NCI-H82 treated with DMSO at 0.1 percent for 48 hours (cell line): ENCODE data around the gene SMAD6.
"Not testable (repeated sequence)": the region's sequence is repeated elsewhere in the genome, so short reads cannot be mapped to it uniquely, and the experiment has no call there.

Experiments used
- DNase-seq: peaks from one replicate; lab custom pipeline; 2025; ENCODE audit not compliant: unreplicated experiment; lab: John Stamatoyannopoulos, UW

SMAD6 gene

DNA sequence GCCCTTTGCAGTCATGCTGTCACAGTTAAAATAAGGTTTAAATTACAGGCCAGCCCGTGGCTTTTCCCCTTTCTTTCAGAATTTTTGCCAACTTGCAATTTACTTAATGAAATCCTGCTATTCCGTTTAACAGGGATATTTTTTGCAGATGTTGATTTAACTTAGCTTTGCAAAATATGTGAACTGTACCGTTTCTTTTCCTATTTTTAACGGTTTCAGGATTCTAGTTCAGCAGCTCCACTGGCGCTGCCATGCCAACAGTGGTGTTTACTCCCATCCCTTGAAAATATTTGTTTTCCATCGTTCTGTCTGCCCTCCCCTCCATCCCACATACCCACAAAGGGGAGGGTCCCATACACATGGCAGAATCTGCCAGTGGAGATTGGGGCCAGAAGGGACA, 54.3 kb downstream of the SMAD6 start:
- no peak for DNase-seq

DNA sequence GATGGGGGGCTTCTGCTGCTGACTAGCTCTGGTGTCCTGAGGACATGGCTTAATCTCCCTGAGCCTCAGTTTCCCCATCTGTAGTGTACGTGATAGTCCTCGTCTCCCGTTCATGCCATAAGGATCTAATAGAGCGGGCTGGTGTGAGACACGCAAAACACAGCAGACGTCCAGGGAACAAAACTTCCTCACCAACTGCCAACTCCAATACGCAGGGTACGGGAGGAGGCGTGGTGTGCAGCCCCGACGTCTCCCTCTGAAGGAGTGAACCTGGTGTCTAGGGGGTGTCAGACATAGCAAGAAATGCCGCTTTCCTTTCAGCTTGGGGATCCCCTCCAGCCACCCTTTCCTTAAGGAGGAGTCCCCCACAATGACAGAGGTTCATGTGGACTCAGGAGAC, 55.0 kb downstream of the SMAD6 start:
- DNase-seq = no peak

DNA sequence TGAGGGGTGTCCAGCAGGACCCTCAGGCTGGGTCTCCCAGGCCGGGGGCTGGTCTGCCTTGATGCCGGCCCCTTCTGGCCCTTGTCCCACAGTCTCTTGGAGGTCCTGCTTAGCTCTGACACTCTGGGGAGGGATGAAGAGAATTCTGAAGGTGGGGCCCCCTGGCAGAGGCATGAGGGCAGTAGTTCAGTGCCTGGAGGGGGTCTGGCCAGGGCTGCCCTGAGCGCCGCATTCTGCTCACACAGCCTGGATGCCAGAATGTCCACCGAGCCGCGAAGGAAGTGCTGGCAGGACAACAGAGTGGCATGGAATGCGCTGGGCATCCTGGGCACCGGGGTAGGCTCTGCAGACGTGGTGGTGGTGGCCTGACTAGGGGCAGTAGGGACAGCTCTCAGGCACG, 55.5 kb downstream of the SMAD6 start:
- no peak for DNase-seq

DNA sequence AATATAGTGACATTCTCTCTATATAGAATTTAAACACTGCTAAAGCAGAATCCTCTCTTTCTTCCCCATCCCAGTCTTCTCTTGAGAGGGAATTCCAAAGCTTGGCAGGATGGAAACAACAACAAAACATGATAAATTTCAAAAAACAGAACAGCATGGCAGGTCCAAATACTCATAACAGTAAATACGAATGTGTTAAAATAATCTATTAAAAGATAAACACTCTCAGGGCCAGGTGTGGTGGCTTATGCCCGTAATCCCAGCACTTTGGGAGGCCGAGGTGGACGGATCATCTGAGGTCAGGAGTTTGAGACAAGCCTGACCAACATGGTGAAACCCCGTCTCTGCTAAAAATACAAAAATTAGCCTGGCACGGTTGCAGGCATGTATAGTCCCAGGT, 56.2 kb downstream of the SMAD6 start:
- DNase-seq = not testable (repeated sequence)

DNA sequence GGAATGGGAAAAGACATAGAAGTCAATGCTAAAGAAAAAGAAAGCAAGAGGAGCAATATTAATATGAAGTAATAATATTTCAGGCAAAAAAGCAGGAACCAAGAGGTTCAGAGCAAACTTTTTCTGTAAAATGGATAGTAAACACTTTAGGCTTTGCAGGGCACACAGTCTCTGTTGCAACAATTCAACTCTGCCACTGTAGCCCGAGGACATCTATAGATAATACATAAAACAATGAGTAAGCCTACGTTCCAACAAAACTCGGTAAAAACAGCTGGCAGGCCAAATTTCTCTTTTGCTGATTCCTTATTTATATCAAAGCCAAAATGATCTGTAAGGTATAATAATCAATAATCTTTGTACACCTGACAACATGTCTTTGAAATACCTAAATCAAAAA, 56.8 kb downstream of the SMAD6 start:
- no peak for DNase-seq

DNA sequence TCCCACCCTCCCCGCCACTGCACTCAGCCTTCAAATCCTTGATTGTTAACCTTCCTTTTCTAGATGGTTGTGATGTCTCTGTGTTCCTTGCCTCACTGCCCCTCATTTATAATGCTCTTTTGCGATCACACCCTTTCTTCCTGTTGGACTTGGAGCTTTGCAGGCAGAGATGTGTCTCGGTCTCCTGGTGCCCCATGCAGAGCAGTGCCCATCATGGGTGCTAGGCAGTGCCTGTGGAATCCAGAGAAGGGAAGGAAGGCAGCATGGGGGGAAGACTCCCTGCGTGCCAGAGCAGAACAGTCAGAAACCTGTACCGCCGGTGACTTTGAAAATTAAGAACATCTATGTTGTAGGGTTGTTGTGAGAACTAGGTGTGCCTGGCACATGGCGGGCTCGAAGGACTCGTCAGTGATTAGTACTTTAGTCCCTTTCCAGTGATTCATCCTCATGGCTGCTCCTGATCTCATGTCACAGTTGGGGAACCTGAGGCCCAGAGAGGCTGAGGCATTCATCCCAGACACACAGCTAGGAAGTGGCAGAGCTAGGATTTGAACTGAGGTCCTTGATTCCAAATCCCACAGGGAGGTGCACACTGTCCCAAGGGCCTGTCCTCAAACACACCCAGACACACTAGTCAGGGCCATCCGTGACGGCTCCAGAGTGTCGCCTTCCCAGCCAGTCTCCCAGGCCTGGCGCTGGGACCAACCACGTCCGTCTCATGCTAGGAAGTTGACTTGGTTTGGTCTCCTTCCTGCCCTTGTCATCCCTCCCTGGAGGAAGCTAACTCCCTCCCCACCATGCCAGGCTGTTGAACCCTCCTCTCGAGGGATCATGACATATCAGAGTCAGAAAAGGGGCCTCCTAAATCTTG, 58.3 kb downstream of the SMAD6 start:
- no peak for DNase-seq

DNA sequence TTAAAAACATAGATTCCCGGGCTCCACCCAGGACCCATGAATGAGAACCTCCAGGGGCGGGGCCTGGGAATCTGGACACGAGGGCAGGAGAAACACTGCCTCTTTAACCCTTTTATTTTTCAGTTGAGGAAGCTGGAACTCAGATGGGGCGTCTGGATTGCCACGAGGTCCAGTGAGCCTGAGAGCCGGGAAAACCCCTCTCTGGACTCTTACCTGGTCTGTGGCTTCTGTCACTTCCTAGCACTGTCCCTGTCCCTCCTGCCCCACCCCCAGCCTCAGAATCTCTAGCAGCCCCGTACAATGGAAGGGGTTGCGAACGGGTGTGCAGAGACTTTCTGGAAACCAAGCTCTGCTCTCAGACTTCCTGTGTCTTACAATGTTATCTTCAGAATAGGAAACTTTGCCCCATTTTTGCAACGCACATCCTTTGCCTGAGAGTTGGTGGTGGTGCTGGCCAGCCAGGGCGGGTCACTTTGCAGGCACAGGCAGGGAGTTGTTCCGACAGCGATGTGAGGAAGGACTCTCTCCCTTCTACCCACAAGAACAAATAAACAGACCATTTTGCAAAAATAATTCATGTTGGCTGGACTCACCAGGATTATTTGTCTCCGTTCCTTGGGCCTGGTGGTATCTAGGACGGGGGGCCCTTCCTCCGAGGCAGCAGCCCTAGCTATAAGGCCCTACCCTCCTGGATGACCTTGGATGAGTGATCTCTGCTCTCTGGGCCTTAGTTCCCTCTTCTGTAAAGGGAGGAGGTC, 59.1 kb downstream of the SMAD6 start:
- DNase-seq = no peak

DNA sequence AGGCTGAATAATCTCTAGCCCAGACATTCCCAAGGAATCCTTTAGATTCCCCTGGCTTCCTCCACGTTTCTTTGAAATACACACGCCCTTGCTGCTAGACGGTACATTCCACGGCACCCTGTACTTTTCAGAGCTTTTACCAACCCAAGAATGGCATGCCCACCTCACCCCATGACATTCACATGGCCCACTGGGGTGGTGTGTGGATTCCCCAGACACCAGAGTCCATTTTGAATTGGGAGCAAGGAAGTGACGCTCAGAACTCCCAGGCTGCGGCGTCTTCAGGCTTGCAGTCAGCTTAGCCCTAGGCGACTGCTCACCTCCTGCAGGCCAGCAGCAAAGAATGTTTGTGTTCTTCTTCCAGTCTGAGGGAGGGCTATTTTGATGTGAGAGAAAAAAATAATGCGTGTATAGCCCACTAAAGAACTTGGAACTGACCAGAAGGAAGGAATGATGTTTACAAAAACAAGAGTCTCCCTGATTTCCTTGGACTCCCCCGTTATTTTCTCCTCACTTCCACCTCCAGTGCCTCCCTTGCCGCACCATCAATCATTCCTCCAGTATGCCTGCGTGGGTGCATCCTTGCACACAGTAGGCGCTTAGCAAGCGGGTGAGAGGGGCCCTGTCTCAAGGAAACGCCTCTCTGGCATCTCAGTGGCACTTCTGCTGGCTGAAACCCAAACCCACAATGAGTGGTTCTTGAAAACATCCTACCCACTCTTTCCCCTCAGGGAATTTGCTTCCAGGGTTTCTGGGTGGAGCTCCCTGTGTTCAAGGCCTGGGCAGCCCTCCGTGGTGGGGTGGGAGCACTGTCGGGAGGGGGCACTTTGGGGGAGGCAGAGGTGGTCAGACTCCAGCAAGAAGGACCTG, 59.9 kb downstream of the SMAD6 start:
- DNase-seq = no peak

DNA sequence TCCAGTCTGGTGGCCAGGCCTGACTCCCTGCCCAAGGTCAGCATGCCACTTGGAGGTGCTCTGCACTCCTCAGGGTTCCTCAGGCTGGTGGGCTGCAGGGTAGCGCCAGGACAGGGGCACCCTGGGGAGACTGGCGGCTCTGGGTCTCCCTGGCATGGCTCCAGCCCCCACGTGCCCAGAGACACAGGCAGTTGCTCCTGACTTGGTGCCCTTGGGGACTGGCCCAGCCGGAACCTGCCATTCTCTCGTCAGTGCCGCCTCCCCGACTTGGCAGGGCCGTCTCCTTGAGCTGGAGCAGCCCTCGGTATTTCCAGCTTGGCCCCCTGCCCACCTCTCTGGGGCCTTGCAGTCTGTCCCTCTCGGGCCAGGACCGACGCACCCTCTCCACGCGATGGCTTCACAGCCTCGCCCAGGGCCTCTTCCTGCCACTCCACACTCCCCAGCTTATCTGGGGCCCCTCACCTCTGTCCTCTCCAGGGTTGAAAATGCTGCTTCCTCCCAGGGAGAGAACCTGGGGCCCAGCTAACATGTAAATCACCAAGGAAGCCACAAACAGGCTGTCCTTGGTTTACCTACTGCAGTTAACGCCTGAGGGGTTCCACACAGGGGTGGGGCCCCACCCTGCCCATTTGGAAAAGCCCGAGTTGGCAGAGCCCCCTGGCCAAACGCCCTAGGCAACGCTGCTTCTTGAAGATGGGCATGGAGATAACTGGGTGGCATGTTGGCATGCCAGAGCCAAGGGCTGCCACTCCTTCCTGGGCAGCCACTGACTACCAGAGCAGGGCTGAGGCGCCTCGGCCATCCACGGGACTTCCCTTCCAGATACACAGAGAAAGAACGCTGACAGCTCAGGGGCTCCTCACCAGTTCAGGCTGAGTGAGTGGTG, 61.4 kb downstream of the SMAD6 start:
- no peak for DNase-seq

DNA sequence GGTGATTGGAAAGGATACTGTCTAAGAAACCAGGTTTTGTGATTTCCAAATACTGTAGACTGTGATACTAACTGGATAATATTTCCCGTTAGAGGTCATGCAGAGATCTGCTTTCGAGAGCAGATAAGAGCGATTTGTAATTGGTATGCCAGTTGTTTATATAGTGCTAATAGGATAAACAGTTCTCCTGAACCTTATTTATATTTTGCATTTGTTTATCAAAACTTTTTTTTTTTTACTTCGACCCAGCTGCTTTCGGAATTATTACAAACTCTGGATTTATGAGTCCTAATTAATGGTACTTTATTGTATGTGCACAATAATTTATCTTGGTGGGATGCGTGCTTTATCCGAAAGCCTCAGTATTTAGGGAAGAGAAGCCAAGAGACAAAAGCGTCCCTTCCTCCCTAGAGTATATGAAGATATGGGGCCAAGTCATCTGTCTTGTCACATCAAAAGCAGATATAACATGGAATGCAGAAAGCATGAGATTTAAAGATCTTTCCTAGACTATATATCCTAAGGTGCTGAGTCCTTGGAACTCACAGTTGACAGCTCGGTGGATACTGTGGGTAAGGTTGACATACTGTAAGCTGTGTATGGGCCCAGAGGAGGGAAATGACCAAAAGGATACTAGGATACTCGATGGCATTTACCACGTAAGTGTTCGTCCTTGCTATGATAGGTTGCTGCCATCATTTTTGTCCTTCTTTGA, 62.2 kb downstream of the SMAD6 start:
- no peak for DNase-seq

DNA sequence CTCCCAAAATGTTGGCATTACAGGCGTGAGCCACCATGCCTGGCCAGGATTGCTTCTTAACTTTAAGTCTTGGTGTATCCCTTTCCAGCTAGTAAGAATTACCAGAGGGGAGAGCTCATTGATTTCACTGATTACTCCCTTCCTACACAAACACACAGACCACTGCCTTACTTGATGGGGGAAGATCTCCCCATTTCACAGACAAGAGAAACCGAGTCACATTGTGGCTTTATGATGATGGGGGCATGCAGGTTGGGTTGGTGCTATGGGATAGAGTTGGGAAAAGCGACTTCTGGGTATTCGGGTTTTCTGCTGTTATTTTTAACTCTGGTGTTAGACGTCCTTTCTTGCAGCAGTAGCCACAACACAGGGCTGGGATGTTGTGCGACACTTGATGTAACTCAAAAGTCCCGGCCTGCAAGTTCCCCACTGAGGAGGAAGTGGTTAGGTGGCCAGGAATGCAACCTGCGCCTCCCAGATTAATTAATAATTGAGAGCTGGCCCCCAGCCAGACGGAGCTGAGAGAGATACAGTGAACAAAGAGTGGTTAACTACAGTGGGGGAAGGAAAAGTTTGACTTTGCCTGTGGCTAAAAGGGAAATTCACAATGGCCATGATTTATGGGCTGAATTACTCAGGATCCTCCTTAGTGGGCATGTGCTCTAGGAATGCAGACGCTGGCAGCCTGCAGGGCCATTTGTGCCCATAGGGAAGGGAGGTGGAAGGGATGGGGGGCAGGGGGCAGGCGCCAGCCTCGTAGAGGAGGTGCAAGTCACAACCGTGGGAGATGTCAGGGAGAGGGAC, 63.6 kb downstream of the SMAD6 start:
- no peak for DNase-seq

DNA sequence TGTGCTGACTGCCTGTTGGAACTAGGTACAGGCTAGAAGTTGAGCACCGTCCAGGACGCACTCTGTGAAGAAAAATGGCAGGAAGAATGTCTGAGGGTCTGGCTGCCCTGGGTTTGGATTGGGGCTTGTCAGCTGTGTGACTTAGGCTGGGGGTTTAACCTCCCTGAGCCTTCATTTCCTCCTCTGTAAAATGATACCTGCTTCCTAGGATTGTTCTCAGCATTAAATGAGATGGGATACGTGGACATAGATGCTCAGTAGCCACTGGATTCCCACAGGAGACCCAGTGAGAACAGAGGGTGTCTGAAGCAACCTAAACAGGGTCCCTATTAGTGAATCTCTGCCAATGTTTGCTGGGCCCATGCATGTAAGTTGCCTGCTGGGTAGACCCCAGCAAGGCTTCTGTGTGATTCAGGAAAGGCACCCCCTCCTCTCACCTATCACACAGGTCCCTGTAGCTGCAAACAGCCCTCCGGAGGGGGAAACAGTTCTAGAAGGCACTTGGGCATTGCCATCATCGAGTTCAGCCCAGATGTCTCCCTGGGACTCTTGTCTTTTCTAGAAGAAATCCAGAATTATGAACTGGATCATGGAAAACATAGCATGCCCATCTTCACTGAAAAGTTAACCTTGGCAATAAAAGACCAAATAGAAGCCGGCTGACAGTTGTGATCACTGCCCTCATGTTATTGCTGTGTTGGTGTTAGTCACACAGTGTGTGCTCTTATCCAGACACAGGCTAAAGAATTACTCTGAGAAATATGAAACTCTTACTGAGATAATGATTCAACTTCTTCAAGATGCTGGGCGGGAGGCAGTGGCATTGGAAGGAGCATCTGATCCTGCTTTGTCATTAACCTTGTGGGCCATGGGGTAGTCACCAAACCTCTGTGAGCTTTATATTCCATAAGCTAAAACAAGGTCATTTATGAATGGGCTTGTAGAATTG, 64.5 kb downstream of the SMAD6 start:
- DNase-seq = no peak

DNA sequence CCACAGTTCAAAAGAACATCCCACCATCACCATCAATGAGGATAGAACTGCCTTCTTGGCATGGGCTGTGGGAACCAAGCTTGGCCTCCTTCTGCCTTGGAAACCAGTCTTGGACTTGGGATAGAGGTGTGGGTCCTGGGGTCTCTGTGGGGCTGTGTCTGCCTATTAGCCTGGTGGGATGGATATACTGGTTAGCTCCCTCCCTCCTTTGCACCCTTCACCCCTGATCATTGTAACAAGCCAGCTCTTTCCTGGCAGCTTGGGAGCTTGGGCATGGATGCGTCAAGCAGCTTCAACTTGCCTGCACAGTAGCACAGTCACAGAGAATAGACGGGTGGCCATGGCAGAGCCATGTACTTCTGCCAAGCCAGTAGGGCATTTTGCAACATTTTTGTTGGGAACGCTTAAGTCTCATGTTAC, 65.2 kb downstream of the SMAD6 start:
- DNase-seq = no peak

DNA sequence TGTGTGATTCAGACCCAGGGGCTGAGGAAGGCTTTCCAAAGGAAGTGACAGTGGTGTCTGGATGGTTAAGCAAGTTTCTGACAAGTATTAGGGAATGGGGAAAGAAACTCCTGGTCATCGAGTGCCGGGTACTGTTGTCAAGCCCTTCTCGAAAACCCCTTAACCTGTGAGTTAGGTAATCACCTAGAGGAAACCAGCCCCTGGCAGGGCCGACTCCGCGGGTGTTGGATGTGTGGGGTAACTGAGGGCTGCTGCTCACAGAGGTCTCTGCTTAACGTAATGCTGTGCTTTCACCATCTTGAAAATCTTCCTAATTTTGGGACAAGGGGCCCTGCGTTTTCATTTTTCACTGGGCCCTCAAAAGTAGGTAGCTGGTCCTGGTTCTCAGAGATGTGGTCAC, 67.0 kb downstream of the SMAD6 start:
- no peak for DNase-seq

DNA sequence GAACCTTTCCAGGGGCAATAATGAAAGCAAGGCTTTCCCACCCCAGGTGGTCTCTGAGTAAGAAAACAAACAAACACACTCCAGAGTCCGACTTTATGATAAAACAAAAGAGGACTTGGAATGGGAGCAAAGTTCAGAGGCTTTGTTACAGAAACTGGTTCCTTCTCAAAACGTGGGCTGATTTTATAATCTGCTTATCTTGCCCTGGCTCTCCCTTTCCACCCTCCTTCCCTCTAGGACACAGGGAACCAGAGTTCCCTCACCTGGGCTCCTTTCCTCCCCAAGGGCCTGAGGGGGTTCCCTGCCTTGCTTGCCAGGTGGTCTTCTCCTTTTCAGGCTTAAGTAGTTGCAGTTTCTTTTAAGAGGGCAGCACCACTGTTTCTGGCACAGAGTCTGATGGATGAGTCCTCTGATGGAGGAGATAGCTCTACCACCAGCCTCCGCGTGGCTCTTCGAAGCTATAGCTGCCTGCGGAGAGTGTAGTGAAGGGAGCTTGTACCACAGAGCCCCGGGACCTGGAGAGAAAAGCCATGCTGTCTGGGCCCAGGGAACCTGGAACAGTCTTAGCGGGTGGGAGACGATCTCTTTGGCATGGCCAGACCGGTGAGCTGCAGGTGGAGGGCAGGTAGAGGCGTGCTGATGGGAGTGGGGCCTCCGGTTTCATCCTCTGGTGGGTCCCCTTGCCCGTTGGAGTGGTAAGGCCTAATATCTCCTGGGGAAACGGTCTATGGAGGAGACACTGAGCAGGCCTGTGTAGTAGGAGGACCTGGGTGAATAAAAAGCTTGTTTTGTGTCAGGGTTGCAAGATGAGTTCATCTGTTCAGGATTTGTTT, 68.7 kb downstream of the SMAD6 start:
- no peak for DNase-seq

DNA sequence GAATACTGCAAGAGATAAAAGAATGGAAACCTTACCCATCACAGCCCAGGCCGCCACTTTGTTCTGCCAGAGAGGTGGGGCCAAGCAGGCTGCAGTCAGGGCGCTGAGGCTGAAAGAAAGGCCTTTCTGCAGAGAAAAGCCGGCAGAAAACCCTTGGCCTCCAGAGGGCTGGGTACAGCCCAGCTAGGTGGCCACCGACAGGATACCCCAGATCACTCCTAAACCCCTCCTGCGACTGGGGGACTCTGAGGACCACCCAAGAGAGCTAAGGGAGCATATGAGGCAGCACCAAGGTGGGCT, 69.3 kb downstream of the SMAD6 start:
- no peak for DNase-seq

DNA sequence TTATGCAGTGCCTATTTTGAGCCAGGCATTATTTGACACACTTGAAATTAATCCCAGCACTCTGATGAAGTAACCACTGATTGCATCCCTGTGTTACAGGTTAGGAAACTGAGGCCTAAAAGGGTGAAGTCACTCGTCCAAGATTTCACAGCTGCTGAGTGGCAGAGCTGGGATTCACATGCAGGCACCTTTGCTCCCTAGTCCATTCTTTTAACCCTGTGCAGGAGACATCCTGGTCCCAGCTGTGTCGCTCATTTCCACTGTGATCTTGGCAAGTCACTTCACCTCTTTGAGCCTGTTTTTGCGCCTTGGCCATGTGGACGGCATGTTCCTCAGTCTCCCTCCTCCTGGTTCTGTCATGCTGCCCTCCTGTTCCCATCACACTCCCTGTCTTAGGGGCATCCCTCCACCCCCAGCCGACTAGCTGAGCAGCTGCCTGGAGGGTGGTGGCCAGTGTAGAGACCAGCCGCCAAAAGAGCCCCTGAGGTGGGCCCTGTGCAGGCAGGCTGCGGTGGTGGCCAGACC, 70.6 kb downstream of the SMAD6 start:
- DNase-seq = no peak
